ENCODE results near the gene ACAD8.

Gene ACAD8

GRCh38 chr11:134293119-134294113 is 40.0 kb downstream of the ACAD8 start:
- no peak for DNase-seq

- DNase-seq = no peak
These were observed 41.3 kb downstream of the ACAD8 start for GRCh38 chr11:134294664-134295063.

- DNase-seq = no peak
These were observed 58.9 kb downstream of the ACAD8 start for GRCh38 chr11:134312223-134312622.

GRCh38 chr11:134312807-134313206 is 59.4 kb downstream of the ACAD8 start:
- no peak for DNase-seq

GRCh38 chr11:134313379-134313778 is 60.0 kb downstream of the ACAD8 start:
- DNase-seq = no peak

GRCh38 chr11:134313821-134314607 is 60.6 kb downstream of the ACAD8 start:
- DNase-seq = no peak
